ENCODE data around the gene WDR45B. TPM values are rescaled to one million over a fixed set of nuclear protein-coding genes. Genes with fewer than 3 reads are reported as not detected.

Gene WDR45B
- polyA plus RNA-seq, 1 experiment, result 141 TPM

DNA sequence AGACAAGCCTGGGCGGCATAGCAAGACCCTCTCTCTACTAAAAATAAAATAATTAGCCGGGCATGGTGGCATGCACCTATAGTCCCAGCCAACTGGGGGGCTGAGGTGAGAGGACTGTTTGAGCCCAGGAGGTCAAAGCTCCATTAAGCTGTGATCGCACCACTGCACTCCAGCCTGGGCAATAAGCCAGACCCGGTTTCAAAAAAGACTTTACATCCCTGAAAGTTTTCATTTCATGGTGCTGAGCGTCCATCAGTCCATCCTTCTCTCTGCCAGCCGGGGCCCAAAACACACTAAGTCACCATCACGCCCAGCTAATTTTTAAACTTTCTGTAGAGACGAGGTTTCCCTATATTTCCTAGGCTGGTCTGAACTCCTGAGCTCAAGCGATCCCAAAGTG lies 39.6 kb upstream of the WDR45B start:
- DNase-seq (ENCODE audit: low read depth), result no peak
- H3K36me3 ChIP-seq (ENCODE audit: control insufficient read depth, insufficient read depth, low read length), result no peaks in the 10 kb centered on the region
- H3K4me3 ChIP-seq (ENCODE audit: low read depth, low read length), result no peak overlapping the region
- CTCF ChIA-PET, result interaction anchor here (1.3 kb wide), 1 partner anchor 19 kb away, joined by 5 read pairs; no protein-coding TSS in a partner anchor
- POLR2A ChIA-PET, result no interaction called here
- TF ChIP-seq, protein P1, sequence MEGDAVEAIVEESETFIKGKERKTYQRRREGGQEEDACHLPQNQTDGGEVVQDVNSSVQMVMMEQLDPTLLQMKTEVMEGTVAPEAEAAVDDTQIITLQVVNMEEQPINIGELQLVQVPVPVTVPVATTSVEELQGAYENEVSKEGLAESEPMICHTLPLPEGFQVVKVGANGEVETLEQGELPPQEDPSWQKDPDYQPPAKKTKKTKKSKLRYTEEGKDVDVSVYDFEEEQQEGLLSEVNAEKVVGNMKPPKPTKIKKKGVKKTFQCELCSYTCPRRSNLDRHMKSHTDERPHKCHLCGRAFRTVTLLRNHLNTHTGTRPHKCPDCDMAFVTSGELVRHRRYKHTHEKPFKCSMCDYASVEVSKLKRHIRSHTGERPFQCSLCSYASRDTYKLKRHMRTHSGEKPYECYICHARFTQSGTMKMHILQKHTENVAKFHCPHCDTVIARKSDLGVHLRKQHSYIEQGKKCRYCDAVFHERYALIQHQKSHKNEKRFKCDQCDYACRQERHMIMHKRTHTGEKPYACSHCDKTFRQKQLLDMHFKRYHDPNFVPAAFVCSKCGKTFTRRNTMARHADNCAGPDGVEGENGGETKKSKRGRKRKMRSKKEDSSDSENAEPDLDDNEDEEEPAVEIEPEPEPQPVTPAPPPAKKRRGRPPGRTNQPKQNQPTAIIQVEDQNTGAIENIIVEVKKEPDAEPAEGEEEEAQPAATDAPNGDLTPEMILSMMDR (IDR thresholded peaks at IDR 0.05; ENCODE audit: insufficient read depth, low read depth, low read length), result no peak
- no peaks in the 10 kb centered on the region for H3K27me3 ChIP-seq (ENCODE audit: control insufficient read depth, insufficient read depth, low read length)

DNA sequence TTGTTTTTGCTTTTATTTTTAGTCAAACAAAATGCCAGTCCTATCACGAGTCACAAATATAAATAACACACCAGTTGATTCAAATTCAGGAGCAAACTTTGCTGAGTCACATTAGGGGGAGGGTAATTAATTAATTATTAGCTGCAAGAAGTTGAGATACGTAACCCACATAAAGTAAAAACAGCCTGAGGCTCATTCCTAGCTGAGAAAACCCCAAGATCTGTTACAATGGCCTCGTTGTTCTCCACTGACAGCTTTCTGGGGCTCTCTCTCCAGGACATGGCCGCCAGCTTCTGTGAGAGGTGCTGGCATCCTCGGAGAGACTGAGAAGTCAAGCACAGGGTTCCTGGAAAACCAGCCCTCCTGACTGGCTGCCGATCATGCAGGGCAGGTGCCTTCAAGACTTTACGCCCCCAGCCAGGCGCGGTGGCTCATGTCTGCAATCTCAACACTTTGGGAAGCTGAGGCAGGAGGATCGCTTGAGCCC lies 39.2 kb upstream of the WDR45B start:
- H3K36me3 ChIP-seq (ENCODE audit: control insufficient read depth, insufficient read depth, low read length), result no peaks in the 10 kb centered on the region
- ChIA-PET CTCF (interaction anchor here (1.3 kb wide), 1 partner anchor 18 kb away, joined by 5 read pairs; no protein-coding TSS in a partner anchor), POLR2A (no interaction called here)
- no peak for DNase-seq (ENCODE audit: low read depth)
- no peaks in the 10 kb centered on the region for H3K27me3 ChIP-seq (ENCODE audit: control insufficient read depth, insufficient read depth, low read length)
- TF ChIP-seq, protein P1 (IDR thresholded peaks at IDR 0.05; ENCODE audit: insufficient read depth, low read depth, low read length), result no peak
- H3K4me3 ChIP-seq (ENCODE audit: low read depth, low read length), result no peak overlapping the region

GRCh38 chr17:82686366-82687324 lies 38.4 kb upstream of the WDR45B start:
- ChIA-PET CTCF (interaction anchor here (1.3 kb wide), 1 partner anchor 18 kb away, joined by 5 read pairs; no protein-coding TSS in a partner anchor), POLR2A (no interaction called here)
- Histone ChIP-seq H3K4me3 (ENCODE audit: low read depth, low read length) (no peak overlapping the region), H3K36me3 (ENCODE audit: control insufficient read depth, insufficient read depth, low read length) (no peaks in the 10 kb centered on the region), H3K27me3 (ENCODE audit: control insufficient read depth, insufficient read depth, low read length) (no peaks in the 10 kb centered on the region)
- no peak for DNase-seq (ENCODE audit: low read depth)
- TF ChIP-seq, protein P1 (IDR thresholded peaks at IDR 0.05; ENCODE audit: insufficient read depth, low read depth, low read length), result no peak

DNA sequence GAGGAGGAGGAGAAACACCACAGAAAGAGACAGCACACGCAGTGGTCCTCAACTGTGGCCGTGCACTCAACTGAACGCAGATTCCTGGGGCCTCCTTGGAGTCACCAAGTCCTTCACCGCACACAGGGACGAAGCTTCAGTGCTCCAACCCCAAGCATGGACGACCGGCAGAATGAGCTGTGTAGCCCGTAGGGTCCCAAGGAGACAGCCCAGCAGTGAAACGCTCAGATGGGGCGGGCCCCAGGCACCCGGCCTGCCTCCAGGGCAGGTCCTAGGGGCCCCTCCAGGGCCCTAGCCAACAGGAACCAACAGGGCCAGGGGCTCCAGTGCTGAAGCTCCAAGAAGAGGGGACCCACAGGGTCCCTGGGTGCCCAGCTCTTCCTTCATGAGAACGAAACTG lies 37.0 kb upstream of the WDR45B start:
- no peaks in the 10 kb centered on the region for H3K27me3 ChIP-seq (ENCODE audit: control insufficient read depth, insufficient read depth, low read length)
- CTCF ChIA-PET, result no interaction called here
- TF ChIP-seq, protein P1 (IDR thresholded peaks at IDR 0.05; ENCODE audit: insufficient read depth, low read depth, low read length), result no peak
- no peak for DNase-seq (ENCODE audit: low read depth)
- no peak overlapping the region for H3K4me3 ChIP-seq (ENCODE audit: low read depth, low read length)
- POLR2A ChIA-PET, result no interaction called here
- no peaks in the 10 kb centered on the region for H3K36me3 ChIP-seq (ENCODE audit: control insufficient read depth, insufficient read depth, low read length)

DNA sequence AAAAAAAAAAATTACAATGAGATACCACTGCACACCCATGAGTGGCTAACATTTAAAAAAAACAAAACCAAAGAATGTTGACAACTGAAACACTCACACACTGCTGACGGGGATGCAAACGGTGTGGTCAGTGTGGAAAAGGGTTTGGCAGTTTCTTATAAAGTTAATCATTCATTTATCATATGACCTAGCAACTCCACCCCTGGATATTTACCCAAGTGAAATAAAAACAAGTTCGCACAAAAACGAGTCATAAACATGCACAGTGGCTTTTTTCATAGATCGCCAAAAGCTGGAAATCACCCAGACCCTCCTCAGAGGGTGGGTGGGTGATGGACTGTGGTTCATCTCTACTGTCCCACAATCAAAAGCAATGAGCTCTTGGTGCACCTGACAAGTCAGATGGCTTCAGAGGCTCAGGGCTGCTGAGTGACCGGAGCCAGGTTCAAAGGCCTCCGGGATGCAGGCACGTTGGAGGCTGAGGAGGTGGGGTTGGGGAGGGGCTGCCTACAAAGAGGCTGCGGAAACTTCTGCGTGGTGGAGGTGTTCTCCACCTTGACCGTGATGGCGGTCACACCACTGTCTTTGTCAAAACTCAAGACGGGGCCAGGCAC lies 36.1 kb upstream of the WDR45B start:
- POLR2A ChIA-PET, result no interaction called here
- Histone ChIP-seq H3K36me3 (ENCODE audit: control insufficient read depth, insufficient read depth, low read length) (no peaks in the 10 kb centered on the region), H3K27me3 (ENCODE audit: control insufficient read depth, insufficient read depth, low read length) (no peaks in the 10 kb centered on the region), H3K4me3 (ENCODE audit: low read depth, low read length) (no peak overlapping the region)
- TF ChIP-seq, protein P1 (IDR thresholded peaks at IDR 0.05; ENCODE audit: insufficient read depth, low read depth, low read length), result no peak
- CTCF ChIA-PET, result no interaction called here
- DNase-seq (ENCODE audit: low read depth), result no peak

Measured in BJ (cell line).